NCI-H187 treated with DMSO at 0.1 percent for 48 hours (cell line): ENCODE results near the gene SCEL.
"Not testable (repeated sequence)": the region's sequence is repeated elsewhere in the genome, so short reads cannot be mapped to it uniquely, and the experiment has no call there.

Experiments
- DNase-seq: peaks from one replicate; lab custom pipeline; 2025; lab: John Stamatoyannopoulos, UW

The SCEL gene

GRCh38 chr13:77662301-77662700, 126.8 kb downstream of the SCEL start:
- not testable (repeated sequence) for DNase-seq

- DNase-seq, result not testable (repeated sequence)
Measured at GRCh38 chr13:77662831-77663230, 127.3 kb downstream of the SCEL start.

GRCh38 chr13:77674852-77675251, 139.3 kb downstream of the SCEL start:
- no peak for DNase-seq

- no peak for DNase-seq
Measured at GRCh38 chr13:77678691-77679235, 143.3 kb downstream of the SCEL start.

GRCh38 chr13:77687799-77688198, 152.3 kb downstream of the SCEL start:
- DNase-seq, result no peak

DNA sequence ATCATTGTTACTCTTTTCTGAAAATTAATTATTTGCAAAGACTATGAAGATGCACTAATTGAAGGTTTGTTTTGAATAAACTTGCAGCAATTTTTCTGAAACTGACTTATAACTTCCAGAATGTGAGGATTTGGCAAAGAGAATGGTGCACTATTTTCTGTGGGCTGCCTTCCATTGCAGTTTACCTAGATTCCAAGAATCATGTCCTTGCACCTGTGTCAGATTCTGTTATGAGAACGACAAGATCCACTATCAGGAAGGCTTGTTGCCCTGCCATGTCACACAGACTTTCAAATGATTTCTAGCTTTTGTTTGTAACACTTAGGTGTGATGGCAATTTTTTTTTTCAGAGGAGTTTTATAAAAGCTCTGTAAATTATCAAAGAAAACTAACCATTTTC, 156.4 kb downstream of the SCEL start:
- no peak for DNase-seq

DNA sequence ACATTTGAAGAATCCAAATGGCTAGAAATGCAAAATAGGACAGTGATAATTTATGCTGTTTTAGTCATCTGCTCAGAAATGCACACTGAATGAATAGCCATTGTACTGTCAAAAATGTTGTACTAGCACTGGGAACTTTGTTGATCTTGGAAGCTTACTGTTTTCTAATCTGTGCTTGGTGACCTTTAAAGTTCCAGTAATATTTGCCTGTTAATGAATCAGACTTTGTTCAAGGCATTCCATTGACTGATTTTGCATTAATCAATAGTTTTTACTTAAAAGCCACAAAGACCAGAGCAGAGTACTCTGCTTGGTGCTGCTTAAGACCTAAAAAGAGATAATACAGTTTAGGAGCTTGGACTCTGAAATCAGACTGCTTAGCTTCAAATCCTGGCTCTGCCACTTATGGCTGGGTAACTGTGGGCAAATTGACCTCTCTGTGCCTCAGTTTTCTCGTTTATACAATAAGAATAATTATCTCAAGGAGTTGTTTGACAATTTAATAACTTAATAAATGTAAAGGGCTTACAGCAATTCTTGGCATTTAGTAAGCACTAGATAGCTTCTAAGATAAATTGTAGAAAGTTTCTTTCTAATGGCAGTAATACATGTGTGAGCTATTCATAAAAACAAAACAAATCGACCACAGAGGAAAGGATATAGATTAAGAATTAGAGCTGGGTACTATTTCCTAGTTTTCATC, 157.4 kb downstream of the SCEL start:
- no peak for DNase-seq

DNA sequence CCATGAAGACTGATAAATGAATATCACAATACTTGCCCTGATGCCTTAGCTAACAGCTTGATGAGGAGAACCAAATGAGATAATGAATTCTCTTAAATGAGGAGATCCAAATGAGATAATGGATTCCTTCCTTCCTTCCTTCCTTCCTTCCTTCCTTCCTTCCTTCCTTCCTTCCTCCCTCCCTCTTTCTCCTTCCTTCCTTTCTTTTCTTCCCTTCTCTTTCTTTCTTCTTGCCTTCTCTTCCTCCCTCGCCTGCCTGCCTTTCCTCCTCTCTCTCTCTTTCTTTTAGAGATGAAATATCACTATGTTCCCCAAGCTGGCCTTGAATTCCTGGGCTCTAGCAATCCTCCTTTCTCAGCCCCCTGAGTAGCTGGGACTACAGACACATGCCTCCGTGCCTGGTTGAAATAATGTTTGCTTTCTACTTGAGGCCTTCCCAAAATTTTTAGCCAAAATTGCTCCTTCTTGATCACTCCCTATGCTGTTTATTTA, 158.0 kb downstream of the SCEL start:
- no peak for DNase-seq
